IMR-90 (cell line): Measurements from ENCODE around the gene SHISA6. TPM values are rescaled to one million over a fixed set of nuclear protein-coding genes. Genes with fewer than 3 reads are reported as not detected.

Experiments
- ATAC-seq: fragments of 200-7000 bp; cut with Tn5 transposase; 2 replicates; pipeline ENCODE4 v1.9.1; 2020; ENCODE audit warnings: low read depth, mild to moderate bottlenecking, moderate library complexity
- BruUV-seq: library from RNA; stranded (reverse); fragments of 400-500 nt; replicated peaks from 2 replicates; lab custom pipeline; 2021; lab: Mats Ljungman, UMichigan
- CTCF ChIA-PET: fragments of 300-600 bp; formaldehyde crosslinking; extraction: SDS; loops from one replicate; lab custom pipeline; 2021; ENCODE audit warnings: antibody characterized with exemption; lab: Yijun Ruan, JAX
- POLR2A ChIA-PET: fragments of 300-600 bp; sonication (Branson Sonifier 250); formaldehyde crosslinking; loops from one replicate; lab custom pipeline; 2022; ENCODE audit warnings: antibody characterized with exemption; ENCODE audit not compliant: unreplicated experiment; lab: Charles Lee
- DNase-seq: peaks from one replicate; pipeline ENCODE4 v3.0.0; 2013
- H2AFZ ChIP-seq: replicated peaks from 2 replicates; pipeline ENCODE3; 2013; ENCODE audit warnings: low read length, mild to moderate bottlenecking; ENCODE audit not compliant: poor library complexity
- H2AK5ac ChIP-seq: 2 replicates; pipeline ENCODE4 v1.6.1; 2013; ENCODE audit warnings: low read depth, low read length, inconsistent platforms
- H2AK9ac ChIP-seq: replicated peaks from 2 replicates; pipeline ENCODE3; 2013; ENCODE audit warnings: mild to moderate bottlenecking, low read depth, low read length, moderate library complexity; ENCODE audit not compliant: poor library complexity
- H2BK120ac ChIP-seq: 2 replicates; pipeline ENCODE4 v1.6.1; 2013; ENCODE audit warnings: low read depth, low read length, inconsistent platforms
- H2BK15ac ChIP-seq: 3 replicates; pipeline ENCODE4 v1.6.1; 2013; ENCODE audit warnings: low read depth, low read length, inconsistent platforms
- H2BK20ac ChIP-seq: 2 replicates; pipeline ENCODE4 v1.6.1; 2013; ENCODE audit warnings: low read depth, mild to moderate bottlenecking, inconsistent platforms, low read length, moderate library complexity
- H2BK5ac ChIP-seq: 2 replicates; pipeline ENCODE4 v1.6.1; 2013; ENCODE audit warnings: mild to moderate bottlenecking, low read depth, low read length, inconsistent platforms; ENCODE audit not compliant: poor library complexity, severe bottlenecking
- H3K14ac ChIP-seq: replicated peaks from 2 replicates; pipeline ENCODE4 v1.6.1; 2013; ENCODE audit warnings: low read depth, low read length, inconsistent platforms
- H3K18ac ChIP-seq: 2 replicates; pipeline ENCODE4 v1.6.1; 2013; ENCODE audit warnings: low read depth, low read length, control low read depth
- H3K23ac ChIP-seq: 2 replicates; pipeline ENCODE4 v1.6.1; 2013; ENCODE audit warnings: low read depth, low read length, inconsistent platforms
- H3K27ac ChIP-seq: 2 replicates; pipeline ENCODE4 v1.5.1; 2013; ENCODE audit warnings: mild to moderate bottlenecking, control low read depth, low read length; ENCODE audit not compliant: insufficient read depth
- H3K27me3 ChIP-seq: 2 replicates; pipeline ENCODE4 v1.6.1; 2013; ENCODE audit warnings: low read length; ENCODE audit not compliant: control insufficient read depth, insufficient read depth
- H3K36me3 ChIP-seq: 2 replicates; pipeline ENCODE4 v1.6.1; 2013; ENCODE audit warnings: low read length, mixed read lengths; ENCODE audit not compliant: control insufficient read depth, insufficient read depth
- H3K4ac ChIP-seq: 2 replicates; pipeline ENCODE4 v1.6.1; 2013; ENCODE audit warnings: low read depth, low read length, inconsistent platforms
- H3K4me1 ChIP-seq: 2 replicates; pipeline ENCODE4 v1.6.1; 2013; ENCODE audit warnings: low read length, mixed read lengths; ENCODE audit not compliant: control insufficient read depth, insufficient read depth
- H3K4me2 ChIP-seq: 2 replicates; pipeline ENCODE4 v1.6.1; 2013; ENCODE audit warnings: low read depth, mild to moderate bottlenecking, control low read depth, low read length, moderate library complexity
- H3K4me3 ChIP-seq: 2 replicates; pipeline ENCODE4 v1.5.1; 2013; ENCODE audit warnings: low read depth, mild to moderate bottlenecking, control low read depth, low read length, moderate library complexity; ENCODE audit not compliant: insufficient read depth
- H3K56ac ChIP-seq: 2 replicates; pipeline ENCODE4 v1.6.1; 2013; ENCODE audit warnings: low read length, inconsistent platforms; ENCODE audit not compliant: insufficient read depth; ENCODE audit errors: extremely low read depth
- H3K79me1 ChIP-seq, 2 experiments: 2 replicates each; pipeline ENCODE4 v1.6.1; 2013; ENCODE audit warnings: low read length in 2 of 2, inconsistent platforms in 1 of 2, low read depth in 1 of 2
- H3K9ac ChIP-seq: 2 replicates; pipeline ENCODE4 v1.6.1; 2013; ENCODE audit warnings: low read depth, low read length, control low read depth
- H3K9me1 ChIP-seq: 2 replicates; pipeline ENCODE4 v1.6.1; 2013; ENCODE audit warnings: low read length, inconsistent platforms; ENCODE audit not compliant: insufficient read depth
- H3K9me3 ChIP-seq: 2 replicates; pipeline ENCODE4 v1.6.1; 2013; ENCODE audit warnings: low read length; ENCODE audit not compliant: control insufficient read depth, insufficient read depth
- H4K20me1 ChIP-seq: 2 replicates; pipeline ENCODE4 v1.6.1; 2013; ENCODE audit warnings: low read length, inconsistent platforms; ENCODE audit not compliant: insufficient read depth
- H4K5ac ChIP-seq: 2 replicates; pipeline ENCODE4 v1.6.1; 2013; ENCODE audit warnings: mild to moderate bottlenecking, low read depth, low read length, control low read depth
- H4K8ac ChIP-seq, 2 experiments: 2 replicates each; pipeline ENCODE4 v1.6.1; 2013; ENCODE audit warnings: low read depth in 2 of 2, low read length in 2 of 2, control low read depth in 1 of 2, inconsistent platforms in 1 of 2
- H4K91ac ChIP-seq: 2 replicates; pipeline ENCODE4 v1.6.1; 2013; ENCODE audit warnings: low read depth, low read length, inconsistent platforms; ENCODE audit not compliant: insufficient read depth
- BHLHE40 ChIP-seq: fragments of 150-350 bp; IDR thresholded peaks from 2 replicates; pipeline ENCODE4 v1.6.1; 2016; ENCODE audit warnings: mild to moderate bottlenecking, low read depth, low read length
- CEBPB ChIP-seq: IDR thresholded peaks from 2 replicates; pipeline ENCODE4 v1.6.1; 2012; ENCODE audit warnings: low read depth, low read length, improper control_type of control experiment
- MAFK ChIP-seq: IDR thresholded peaks from 2 replicates; pipeline ENCODE4 v1.6.1; 2012; ENCODE audit warnings: low read depth, low read length, improper control_type of control experiment
- MAZ ChIP-seq: IDR thresholded peaks from 2 replicates; pipeline ENCODE4 v1.6.1; 2012; ENCODE audit warnings: low read depth, mild to moderate bottlenecking, low read length, improper control_type of control experiment, moderate library complexity, borderline replicate concordance
- RAD21 ChIP-seq: IDR thresholded peaks from 2 replicates; pipeline ENCODE4 v1.6.1; 2012; ENCODE audit warnings: low read length, improper control_type of control experiment
- RCOR1 ChIP-seq: IDR thresholded peaks from 2 replicates; pipeline ENCODE4 v1.6.1; 2012; ENCODE audit warnings: mild to moderate bottlenecking, low read length, improper control_type of control experiment; ENCODE audit not compliant: insufficient replicate concordance
- RFX5 ChIP-seq: IDR thresholded peaks from 2 replicates; pipeline ENCODE4 v1.8.0; 2012; ENCODE audit warnings: low read depth, mild to moderate bottlenecking, low read length, moderate library complexity
- WGBS, 2 experiments: methylation state at CpG; one replicate each; pipeline versions ENCODE4 v1.1.5 to v1.1.7; 2013; ENCODE audit warnings: missing lambda C conversion rate in 2 of 2; ENCODE audit not compliant: insufficient read length in 1 of 2; ENCODE audit errors: extremely low coverage in 2 of 2; 5-methylcytosine and 5-hydroxymethylcytosine counted together
- dilution Hi-C: fragments of 300-500 bp; cut with HindIII; formaldehyde crosslinking; loops from one replicate; pipeline ENCODE4 v1.14.3; 2018; ENCODE audit warnings: low sequenced_read_pairs; ENCODE audit not compliant: unreplicated experiment
- in situ Hi-C: fragments of 300-500 bp; cut with MboI; formaldehyde crosslinking; loops from 3 replicates; pipeline ENCODE4 v1.14.3; 2019; ENCODE audit warnings: low sequenced_read_pairs, inconsistent platforms, mixed read lengths
- intact Hi-C: fragments of 100-400 bp; cut with micrococcal nuclease; formaldehyde crosslinking; loops from 2 replicates; pipeline ENCODE4 v1.10.0; 2022
- polyA plus RNA-seq, 3 experiments: library from polyadenylated mRNA; depleted of rRNA; stranded (reverse); fragments of >200 nt; gene quantifications; 2 replicates each; pipeline ENCODE4 v1.2.3, GENCODE V29; 2012; ENCODE audit warnings: low replicate concordance in 1 of 3
- total RNA-seq: library from RNA; depleted of rRNA; stranded (reverse); fragments of >200 nt; gene quantifications from 2 replicates; pipeline ENCODE4 v1.2.3, GENCODE V29; 2012
- TF ChIP-seq, protein P1 (sequence below): fragments of 150-350 bp; IDR thresholded peaks from 2 replicates; pipeline ENCODE4 v1.6.1; 2017; ENCODE audit warnings: mild to moderate bottlenecking, antibody characterized with exemption, low read length, low read depth
- TF ChIP-seq, protein P2 (sequence below): conservative IDR thresholded peaks from 2 replicates; pipeline ENCODE4 v1.5.1; 2012; ENCODE audit warnings: mild to moderate bottlenecking, low read depth, low read length, improper control_type of control experiment
- TF ChIP-seq, protein P3 (sequence below): fragments of 150-350 bp; IDR thresholded peaks from 2 replicates; pipeline ENCODE4 v1.6.1; 2016; ENCODE audit warnings: low read depth, mild to moderate bottlenecking, low read length, moderate library complexity, borderline replicate concordance

The SHISA6 gene
- total and polyA plus RNA-seq, 2 of the 4 experiments (the other 2 are of a cell fraction): not detected

DNA sequence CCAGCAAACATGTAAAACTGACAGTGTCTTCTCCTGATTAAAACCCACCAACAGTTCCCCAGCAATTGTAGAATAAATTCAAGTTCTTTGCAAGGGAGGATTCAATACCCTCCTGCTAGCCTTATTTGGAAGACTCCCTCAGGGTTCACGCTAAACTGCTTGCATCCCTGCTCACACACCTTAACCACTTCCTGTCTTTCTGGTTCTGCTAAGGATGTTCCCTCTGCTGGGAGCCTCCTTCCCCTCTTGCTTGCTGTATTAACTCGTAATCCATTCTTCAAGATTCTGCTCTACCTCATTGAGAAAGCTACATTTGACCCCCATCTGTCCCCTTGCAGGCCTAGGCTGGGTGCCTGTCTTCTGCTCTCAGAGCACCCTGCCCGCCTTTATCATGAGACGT, 2.3 kb upstream of the SHISA6 start:
- ATAC-seq: no peak

More for the DNA sequence above, 2.3 kb upstream of the SHISA6 start:
- Histone ChIP-seq H3K27me3 (no peaks in the 10 kb centered on the region; the same call in 1 of the 2 replicates), H3K23ac (no peak overlapping the region), H3K9ac (no peak overlapping the region), H3K4me1 (no peaks in the 10 kb centered on the region), H4K5ac (no peak overlapping the region), H2AFZ (no peak overlapping the region), H4K91ac (no peak overlapping the region), H3K36me3 (no peaks in the 10 kb centered on the region), H3K9me3 (peaks cover 10% of the 10 kb centered on the region), H3K9me1 (no peaks in the 10 kb centered on the region), H3K79me1 (no peaks in the 10 kb centered on the region), H3K56ac (no peak overlapping the region), H3K18ac (no peak overlapping the region), H2BK5ac (no peak overlapping the region), H3K14ac (no peak overlapping the region), H2BK120ac (no peak overlapping the region), H4K8ac (no peak overlapping the region), H2BK15ac (no peak overlapping the region), H4K20me1 (no peaks in the 10 kb centered on the region), H3K4me3 (no peak overlapping the region), H2AK9ac (no peak overlapping the region), H2BK20ac (no peak overlapping the region), H2AK5ac (no peak overlapping the region), H3K4me2 (no peak overlapping the region), H3K27ac (no peak overlapping the region), H3K4ac (no peak overlapping the region)
- no peak for DNase-seq
- ChIA-PET POLR2A (no interaction called here), CTCF (no interaction called here)
- intact Hi-C loops (no loop called here), in situ Hi-C loops (no loop called here), dilution Hi-C loops (no loop called here)
- no TSS peak for BruUV-seq
- no peak for TF ChIP-seq RAD21
- TF ChIP-seq, protein P1, sequence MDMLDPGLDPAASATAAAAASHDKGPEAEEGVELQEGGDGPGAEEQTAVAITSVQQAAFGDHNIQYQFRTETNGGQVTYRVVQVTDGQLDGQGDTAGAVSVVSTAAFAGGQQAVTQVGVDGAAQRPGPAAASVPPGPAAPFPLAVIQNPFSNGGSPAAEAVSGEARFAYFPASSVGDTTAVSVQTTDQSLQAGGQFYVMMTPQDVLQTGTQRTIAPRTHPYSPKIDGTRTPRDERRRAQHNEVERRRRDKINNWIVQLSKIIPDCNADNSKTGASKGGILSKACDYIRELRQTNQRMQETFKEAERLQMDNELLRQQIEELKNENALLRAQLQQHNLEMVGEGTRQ: no peak
- no peak for TF ChIP-seq CEBPB
- TF ChIP-seq, protein P2, sequence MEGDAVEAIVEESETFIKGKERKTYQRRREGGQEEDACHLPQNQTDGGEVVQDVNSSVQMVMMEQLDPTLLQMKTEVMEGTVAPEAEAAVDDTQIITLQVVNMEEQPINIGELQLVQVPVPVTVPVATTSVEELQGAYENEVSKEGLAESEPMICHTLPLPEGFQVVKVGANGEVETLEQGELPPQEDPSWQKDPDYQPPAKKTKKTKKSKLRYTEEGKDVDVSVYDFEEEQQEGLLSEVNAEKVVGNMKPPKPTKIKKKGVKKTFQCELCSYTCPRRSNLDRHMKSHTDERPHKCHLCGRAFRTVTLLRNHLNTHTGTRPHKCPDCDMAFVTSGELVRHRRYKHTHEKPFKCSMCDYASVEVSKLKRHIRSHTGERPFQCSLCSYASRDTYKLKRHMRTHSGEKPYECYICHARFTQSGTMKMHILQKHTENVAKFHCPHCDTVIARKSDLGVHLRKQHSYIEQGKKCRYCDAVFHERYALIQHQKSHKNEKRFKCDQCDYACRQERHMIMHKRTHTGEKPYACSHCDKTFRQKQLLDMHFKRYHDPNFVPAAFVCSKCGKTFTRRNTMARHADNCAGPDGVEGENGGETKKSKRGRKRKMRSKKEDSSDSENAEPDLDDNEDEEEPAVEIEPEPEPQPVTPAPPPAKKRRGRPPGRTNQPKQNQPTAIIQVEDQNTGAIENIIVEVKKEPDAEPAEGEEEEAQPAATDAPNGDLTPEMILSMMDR: no peak
- no peak for TF ChIP-seq MAFK
- TF ChIP-seq, protein P3, sequence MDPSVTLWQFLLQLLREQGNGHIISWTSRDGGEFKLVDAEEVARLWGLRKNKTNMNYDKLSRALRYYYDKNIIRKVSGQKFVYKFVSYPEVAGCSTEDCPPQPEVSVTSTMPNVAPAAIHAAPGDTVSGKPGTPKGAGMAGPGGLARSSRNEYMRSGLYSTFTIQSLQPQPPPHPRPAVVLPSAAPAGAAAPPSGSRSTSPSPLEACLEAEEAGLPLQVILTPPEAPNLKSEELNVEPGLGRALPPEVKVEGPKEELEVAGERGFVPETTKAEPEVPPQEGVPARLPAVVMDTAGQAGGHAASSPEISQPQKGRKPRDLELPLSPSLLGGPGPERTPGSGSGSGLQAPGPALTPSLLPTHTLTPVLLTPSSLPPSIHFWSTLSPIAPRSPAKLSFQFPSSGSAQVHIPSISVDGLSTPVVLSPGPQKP: no peak
- TF ChIP-seq RCOR1: no peak
- no peak for TF ChIP-seq BHLHE40
- no peak for TF ChIP-seq MAZ
- TF ChIP-seq RFX5: no peak
- WGBS, 2 experiments: 7% methylated on average over 4 of the region's 4 CpGs; no CpG with 5 or more reads in 1 of the 2 experiments
